ENCODE results near the gene RAB40C. TPM values are rescaled to one million over a fixed set of nuclear protein-coding genes. Genes with fewer than 3 reads are reported as not detected.

The RAB40C gene
- total RNA-seq, 3 donors from 2014 or later, result 17.6 to 29.1 (median 20.6) TPM

GRCh38 chr16:553601-554296, 36.1 kb upstream of the RAB40C start:
- intact Hi-C loops (cut with DNase I; ENCODE audit: low total_unique reads), result no loop called here
- no peak overlapping the region for H3K4me3 ChIP-seq
- TF ChIP-seq CTCF (IDR thresholded peaks at IDR 0.05) (no peak), POLR2A (IDR thresholded peaks at IDR 0.05) (no peak), POLR2AphosphoS5 (IDR thresholded peaks at IDR 0.05) (no peak)
- peaks cover 0 to 8% of the 10 kb centered on the region in 2 donors for H3K27me3 ChIP-seq
- H3K36me3 ChIP-seq, result peaks cover 9% of the 10 kb centered on the region
- no peak overlapping the region for H3K27ac ChIP-seq
- no peaks in the 10 kb centered on the region for H3K4me1 ChIP-seq
- DNase-seq (ENCODE audit: low spot score in 2 of 2), result no peak
- H3K9me3 ChIP-seq, result no peaks in the 10 kb centered on the region

- Histone ChIP-seq H3K27ac (no peak overlapping the region), H3K4me1 (no peaks in the 10 kb centered on the region), H3K36me3 (peaks cover 9% of the 10 kb centered on the region), H3K9me3 (no peaks in the 10 kb centered on the region), H3K27me3 (peaks cover 0 to 13% of the 10 kb centered on the region in 2 donors), H3K4me3 (peak overlapping the region in 1 of 3 donors; percentile 31)
- no peak for DNase-seq (ENCODE audit: low spot score in 2 of 2)
- intact Hi-C loops (cut with DNase I; ENCODE audit: low total_unique reads), result no loop called here
- no peak for TF ChIP-seq POLR2A (IDR thresholded peaks at IDR 0.05)
- no peak for TF ChIP-seq CTCF (IDR thresholded peaks at IDR 0.05)
- no peak for TF ChIP-seq POLR2AphosphoS5 (IDR thresholded peaks at IDR 0.05)
Observed at GRCh38 chr16:554297-554621, 35.6 kb upstream of the RAB40C start.

GRCh38 chr16:554640-555365, 35.1 kb upstream of the RAB40C start:
- H3K4me3 ChIP-seq, result peak overlapping the region; percentile 12 to 31 (median 15)

GRCh38 chr16:555528-556473, 34.1 kb upstream of the RAB40C start:
- Histone ChIP-seq H3K4me1 (peaks cover 0 to 3% of the 10 kb centered on the region in 2 donors), H3K27me3 (peaks cover 3 to 22% of the 10 kb centered on the region in 2 donors), H3K9me3 (no peaks in the 10 kb centered on the region), H3K36me3 (peaks cover 9% of the 10 kb centered on the region), H3K4me3 (no peak overlapping the region), H3K27ac (no peak overlapping the region)
- no peak for DNase-seq (ENCODE audit: low spot score in 2 of 2)
- TF ChIP-seq CTCF (IDR thresholded peaks at IDR 0.05) (no peak), POLR2A (IDR thresholded peaks at IDR 0.05) (no peak), POLR2AphosphoS5 (IDR thresholded peaks at IDR 0.05) (no peak)
- intact Hi-C loops (cut with DNase I; ENCODE audit: low total_unique reads), result no loop called here

More at GRCh38 chr16:554640-555365, 35.1 kb upstream of the RAB40C start:
- Histone ChIP-seq H3K4me1 (peaks cover 0 to 3% of the 10 kb centered on the region in 2 donors), H3K9me3 (no peaks in the 10 kb centered on the region), H3K36me3 (peaks cover 9% of the 10 kb centered on the region), H3K27me3 (peaks cover 2 to 18% of the 10 kb centered on the region in 2 donors), H3K27ac (no peak overlapping the region)
- TF ChIP-seq CTCF (IDR thresholded peaks at IDR 0.05) (no peak), POLR2AphosphoS5 (IDR thresholded peaks at IDR 0.05) (no peak), POLR2A (IDR thresholded peaks at IDR 0.05) (no peak)
- intact Hi-C loops (cut with DNase I; ENCODE audit: low total_unique reads), result no loop called here
- no peak for DNase-seq (ENCODE audit: low spot score in 2 of 2)
